HG03521 (cell line): ENCODE measurements around the gene CACNA1I.

ENCODE experiments used
- ATAC-seq: cut with Tn5 transposase; IDR thresholded peaks from one replicate; pipeline ENCODE4 v1.9.1; 2021; ENCODE audit warnings: mild to moderate bottlenecking, moderate library complexity; ENCODE audit not compliant: unreplicated experiment

CACNA1I gene

DNA sequence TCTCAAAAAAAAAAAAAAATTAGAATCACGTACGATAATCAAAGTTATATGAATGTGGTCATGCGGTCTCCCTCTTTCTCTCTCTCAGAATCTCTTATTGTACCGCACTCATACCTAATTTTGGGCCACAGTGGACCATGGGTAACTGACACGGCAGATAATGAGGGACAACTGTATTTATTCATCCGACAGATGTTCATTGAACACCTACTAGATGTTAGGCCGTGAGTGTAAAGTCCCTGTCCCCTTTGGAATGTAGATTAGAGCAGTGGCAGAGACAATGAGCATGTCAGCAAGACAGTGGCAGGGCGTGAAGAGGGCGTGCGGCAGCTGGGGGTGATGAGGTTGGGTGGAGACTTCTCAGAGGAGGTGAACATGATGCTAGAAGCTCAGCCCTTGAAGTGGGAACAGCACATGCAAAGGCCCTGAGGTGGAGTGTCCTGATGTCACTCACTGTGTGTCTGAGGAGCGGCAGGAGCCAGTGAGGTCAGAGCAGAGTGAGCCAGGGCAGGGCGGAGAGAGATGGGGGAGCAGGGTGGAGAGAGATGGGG, 25.1 kb downstream of the CACNA1I start:
- ATAC-seq: no peak

DNA sequence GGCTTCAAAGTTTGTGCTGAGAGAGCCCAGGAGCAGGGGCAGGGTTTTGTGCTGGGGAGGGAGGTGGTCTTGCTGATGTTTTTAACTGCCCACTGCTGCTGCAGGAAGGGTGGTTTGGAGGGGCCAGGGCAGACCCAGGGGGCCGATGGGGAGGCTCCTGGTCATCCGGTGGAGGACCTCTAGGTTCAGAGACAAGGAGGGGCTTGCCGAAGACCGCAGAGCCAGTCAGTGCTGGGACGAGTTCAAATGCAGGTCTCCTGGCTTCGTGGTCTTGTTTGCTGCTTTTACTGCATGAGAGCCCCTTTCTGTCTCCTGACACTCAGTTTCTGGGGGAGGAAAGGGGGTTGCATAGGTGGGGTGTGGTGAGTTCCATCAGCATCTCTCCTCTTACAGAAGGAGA, 26.0 kb downstream of the CACNA1I start:
- ATAC-seq: no peak

DNA sequence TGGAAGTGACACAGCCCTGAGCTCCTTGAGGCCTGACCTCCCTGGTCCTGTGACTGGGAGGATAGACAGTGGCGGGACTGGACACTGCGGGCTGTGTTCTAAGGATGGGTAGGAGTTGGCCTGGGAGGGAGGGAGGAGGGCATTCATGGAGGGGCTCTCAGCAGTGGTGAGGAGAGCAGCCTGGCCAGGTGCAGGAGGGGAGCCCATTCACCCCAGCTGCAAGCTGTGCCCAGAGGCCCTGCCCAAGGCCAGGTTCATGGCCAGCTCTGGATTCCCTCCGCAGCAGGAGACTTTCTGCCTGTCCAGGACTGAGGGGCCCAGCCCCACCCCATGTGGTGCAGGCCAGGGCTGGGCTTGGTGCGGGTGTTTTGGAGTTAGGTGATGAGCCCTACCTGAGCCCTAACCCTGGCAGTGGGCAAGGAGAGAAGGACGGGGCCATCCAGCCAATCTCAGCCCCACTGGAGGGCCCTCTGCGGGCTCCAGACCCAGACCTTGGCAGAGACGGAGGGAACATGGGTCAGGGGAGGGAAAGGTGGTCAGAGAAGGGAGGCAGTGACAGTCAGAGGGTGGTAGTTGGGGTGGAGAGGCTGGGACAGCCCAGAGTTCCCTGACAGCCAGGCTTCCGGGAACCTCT, 26.8 kb downstream of the CACNA1I start:
- ATAC-seq: no peak

DNA sequence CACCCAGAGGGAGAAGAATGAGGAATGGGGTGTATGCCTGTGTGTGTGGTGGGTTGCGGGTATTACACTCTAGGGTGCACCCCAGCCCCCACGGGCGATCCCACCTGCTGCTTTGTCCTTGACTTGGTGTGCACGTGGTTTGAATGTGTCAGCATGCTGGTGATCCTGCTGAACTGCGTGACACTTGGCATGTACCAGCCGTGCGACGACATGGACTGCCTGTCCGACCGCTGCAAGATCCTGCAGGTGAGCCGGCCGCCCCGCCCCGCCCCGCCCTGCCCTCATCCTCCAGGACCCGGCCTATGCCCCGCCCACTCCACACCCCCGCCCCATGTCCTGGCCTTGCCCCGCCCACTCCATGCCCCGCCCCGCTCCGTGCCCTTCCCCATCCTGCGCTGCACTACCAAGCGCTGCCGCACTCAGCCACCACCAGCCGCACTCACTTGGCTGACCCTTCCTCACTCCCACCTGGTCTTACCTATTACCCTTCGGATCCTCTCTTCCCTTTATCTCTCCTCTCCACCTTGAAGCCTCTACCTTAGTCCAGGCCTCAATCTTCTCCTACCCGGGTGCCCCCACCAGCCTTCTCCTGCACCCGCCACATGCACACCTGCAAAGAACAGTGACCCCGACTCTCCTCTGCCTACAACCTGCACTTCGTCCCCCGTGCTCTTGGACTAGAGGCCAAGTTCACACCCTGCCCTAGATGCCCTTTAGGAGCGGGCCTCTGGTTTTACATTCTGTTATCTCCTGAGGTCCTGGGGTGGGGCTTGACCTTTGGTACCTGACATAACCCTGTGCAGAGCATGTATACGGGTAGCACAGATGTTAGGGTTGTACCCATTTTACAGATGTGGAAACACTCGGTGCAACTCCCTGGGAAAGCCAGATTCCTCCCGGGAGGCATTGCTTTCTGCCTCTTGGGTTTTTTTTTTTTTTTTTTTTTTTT, 27.7 kb downstream of the CACNA1I start:
- no peak for ATAC-seq

DNA sequence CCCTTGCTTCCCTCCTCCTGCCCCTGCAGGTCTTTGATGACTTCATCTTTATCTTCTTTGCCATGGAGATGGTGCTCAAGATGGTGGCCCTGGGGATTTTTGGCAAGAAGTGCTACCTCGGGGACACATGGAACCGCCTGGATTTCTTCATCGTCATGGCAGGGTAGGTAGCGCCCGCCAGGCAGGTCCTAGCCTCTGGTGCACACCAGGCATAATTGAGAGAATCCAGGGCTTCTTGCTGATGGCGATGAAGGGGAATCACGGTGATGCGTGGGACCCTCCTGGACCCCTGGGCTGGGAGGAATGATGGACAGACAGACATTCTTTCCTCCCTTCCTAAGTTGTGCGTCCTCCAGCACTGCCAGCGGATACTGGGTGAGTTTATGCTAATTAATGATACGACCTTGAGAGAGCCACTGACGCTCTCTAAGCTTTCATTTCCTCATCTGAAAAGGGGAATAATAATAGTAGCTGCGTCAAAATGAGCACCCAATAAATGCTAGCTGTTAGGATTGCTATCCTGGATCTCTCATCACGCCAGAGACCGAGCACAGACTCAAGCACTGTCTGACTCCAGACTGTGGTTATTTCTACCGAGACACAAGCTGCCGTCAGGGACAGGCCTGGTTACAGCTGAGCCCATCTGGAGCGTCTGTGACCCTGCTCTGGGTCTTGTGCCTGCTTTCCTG, 30.1 kb downstream of the CACNA1I start:
- no peak for ATAC-seq

DNA sequence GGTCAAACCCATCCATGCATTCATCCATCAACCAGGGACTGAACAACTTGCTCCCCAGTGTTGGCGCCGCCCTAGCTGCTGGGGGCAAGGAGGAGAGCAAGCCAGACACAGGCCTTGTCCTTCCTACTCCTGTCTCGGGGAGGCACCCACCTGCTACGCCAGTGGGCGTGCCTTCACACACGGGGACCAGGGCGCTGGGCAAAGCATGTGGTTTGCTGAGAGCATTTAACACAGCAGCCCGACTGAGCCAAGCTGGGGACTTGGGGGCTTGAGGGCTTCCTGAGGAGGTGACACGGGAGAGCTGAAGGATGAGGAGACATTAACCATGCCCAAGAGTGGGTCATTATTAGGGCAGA, 30.6 kb downstream of the CACNA1I start:
- no peak for ATAC-seq

DNA sequence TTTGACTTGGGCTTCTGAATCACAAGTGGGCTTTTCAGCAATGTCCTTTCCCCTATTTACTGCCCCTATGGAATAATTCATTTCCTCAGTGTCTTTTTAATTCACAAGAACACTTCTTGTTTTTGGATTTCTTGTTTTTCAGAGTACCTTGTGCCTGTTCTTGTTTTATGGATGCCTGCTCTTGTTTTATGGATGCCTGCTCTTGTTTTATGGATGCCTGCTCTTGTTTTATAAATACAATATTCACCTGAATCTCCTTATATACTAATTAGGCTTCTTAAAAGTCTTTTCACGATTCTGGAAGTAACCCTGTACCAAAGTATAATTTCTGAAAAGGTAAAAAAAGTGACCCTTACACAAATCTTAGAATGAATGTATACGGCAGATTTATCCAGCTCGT, 32.8 kb downstream of the CACNA1I start:
- no peak for ATAC-seq

DNA sequence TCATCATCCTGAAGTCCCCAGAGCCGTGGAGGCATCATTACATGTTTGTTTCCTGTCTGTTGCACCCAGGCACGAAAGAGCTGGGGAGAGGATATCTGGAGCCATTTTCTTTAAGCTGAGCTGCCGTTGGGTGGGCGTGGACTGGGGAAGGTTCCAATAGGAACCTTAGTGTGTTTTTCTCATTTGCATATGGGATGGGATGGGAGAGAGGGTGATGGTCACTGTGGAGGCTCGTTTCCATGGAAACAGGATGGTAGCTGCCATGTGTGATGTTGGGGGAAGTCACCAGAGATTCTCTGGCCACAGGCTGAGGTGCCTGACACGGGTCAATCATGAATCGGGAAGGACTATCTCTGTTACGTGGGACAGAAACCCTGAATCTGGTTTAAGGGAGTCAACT, 39.7 kb downstream of the CACNA1I start:
- no peak for ATAC-seq

DNA sequence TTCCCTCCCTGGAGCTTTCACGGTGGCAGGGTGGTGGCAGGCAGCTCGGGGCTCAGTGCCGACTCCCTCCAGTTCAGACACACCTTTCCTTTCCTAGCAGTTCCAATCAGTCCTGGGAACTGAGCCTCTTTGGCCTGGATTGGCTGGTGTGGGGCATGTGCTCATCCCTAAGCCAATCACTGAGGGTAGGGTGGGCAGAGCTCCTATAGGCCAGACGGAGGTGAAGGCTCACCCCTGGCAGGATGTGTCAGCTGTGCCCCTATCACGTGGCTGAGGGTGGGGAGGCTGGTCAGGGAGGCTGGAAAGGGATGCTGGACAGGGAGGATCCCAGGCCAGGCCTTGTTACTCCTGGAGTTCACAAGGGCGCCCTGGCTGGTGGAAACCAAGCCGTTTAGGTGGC, 40.2 kb downstream of the CACNA1I start:
- no peak for ATAC-seq

DNA sequence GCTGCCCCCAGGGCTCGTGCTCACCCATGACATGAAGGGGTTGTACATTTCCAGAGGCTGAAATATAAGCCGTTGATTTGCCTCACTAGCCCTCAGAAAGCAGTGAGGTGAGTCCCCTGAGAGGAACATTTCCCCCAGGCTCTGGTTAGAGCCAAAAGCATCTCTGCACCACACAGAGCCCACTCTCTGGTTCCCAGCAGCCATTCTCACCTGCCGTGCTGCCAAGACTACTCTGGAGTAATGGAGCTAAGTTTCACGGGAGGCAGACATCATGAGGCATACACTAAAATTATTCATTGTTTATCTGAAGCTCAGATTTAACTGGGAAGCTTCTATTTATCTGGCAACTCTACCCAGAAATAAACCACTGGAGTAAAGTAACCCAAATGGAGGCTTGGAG, 40.8 kb downstream of the CACNA1I start:
- ATAC-seq: no peak

DNA sequence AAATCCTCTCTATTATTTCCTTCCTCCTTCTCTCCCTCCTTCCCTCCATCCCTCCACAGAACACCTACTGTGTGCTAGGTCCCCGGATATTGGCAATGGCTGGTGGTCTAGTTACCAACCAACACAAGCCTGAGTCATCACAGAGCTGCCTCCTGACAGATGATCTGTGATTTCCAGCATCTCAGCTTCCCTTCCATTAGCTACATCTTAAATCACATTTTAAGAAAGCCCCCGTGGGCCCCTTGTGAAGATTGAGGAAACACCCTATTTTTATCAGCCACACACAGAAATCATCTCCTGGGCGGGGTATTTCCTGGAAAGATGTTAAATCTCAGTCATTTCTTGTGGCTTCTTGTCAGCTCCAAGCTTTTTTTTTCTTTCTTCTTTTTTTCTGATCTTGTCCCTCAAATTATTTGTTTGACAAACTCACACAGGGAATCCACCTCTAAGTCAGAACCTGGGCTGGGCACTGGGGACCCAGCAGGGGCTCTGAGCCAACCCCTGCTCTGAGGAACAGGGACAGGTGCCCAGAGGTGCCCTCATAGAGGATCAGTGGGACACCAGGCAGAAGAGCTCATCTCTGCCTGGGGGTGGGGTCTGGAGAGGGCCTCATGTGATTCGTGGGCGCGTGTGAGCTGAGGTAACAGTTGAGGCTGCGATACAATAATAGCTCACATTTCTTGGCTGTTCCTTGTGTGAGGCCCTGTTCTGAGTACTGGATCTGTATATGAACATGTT, 42.4 kb downstream of the CACNA1I start:
- no peak for ATAC-seq

DNA sequence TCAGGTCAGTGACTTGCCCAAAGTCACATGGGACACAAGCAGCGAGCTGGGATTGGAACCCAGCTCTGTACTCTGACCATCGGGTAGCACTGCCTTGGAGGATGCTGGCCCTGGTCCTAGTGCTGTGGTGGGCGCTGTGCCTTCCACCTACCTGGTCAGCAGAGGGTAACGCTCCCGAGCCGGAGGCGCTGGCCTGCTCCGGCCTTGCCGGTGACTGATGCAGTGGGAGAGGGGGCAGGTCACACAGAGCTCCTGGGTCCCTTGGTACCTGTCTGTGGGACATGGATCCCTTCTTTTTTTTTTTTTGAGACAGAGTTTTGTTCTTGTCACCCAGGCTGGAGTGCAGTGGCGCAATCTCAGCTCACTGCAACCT, 43.0 kb downstream of the CACNA1I start:
- no peak for ATAC-seq

DNA sequence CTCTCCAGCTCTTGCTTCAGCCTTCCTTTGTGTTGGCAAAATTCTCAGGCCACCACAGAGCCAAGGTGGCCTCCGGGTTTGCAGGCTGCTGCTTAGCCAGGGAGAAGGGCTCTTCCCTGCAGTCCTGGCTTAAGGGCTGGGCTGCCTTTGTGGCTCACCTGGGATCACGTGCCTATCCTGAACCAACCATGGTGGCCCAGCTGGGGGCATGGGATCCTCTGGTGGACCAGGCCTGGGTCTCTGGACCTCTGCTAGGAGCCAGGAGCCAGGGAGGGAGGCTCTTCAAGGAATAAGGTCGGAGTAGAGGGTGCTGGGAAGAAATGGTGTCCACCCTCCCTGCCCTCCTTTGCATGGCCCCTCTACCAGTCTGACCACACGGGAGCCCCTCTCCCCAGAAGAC, 43.9 kb downstream of the CACNA1I start:
- ATAC-seq: no peak

DNA sequence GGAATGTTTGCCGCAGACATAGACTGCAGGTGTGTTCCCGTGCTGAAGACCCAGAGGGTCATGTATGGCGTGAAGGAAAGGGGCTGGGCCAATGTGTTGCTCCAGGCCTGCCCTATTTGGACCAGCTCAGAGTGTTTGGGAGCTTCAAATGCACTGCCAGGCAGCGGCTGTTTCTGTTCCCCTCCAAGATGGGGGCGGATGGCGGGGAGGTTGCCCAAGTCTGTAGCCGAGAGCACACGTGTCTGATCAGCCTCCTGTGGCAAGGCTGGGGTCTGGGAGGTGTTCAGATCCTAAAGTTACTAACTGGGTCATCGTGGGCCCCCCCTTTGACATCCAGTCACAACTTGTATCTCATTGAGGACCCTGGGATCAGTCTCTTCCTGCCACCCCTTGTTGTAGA, 45.5 kb downstream of the CACNA1I start:
- ATAC-seq: no peak

DNA sequence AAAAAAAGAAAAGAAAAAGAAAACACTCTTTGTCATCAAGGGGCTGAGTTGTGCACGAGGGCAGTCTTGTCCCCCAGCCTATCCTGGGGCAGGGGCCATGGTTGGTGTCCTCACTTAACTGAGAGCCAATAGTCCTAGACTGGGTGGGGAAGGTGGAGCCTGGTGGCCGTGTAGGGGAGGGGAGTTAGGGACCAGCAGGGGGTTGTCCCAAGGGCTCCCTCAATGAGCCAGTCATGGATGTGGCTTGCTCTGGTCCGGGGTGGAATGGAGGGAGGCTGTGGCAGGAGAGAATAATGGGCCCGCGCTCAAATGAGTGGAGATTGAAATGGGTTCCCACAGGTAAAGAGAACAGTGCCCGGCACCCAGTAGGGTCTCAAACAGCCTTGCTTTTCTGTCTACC, 46.2 kb downstream of the CACNA1I start:
- ATAC-seq: no peak

DNA sequence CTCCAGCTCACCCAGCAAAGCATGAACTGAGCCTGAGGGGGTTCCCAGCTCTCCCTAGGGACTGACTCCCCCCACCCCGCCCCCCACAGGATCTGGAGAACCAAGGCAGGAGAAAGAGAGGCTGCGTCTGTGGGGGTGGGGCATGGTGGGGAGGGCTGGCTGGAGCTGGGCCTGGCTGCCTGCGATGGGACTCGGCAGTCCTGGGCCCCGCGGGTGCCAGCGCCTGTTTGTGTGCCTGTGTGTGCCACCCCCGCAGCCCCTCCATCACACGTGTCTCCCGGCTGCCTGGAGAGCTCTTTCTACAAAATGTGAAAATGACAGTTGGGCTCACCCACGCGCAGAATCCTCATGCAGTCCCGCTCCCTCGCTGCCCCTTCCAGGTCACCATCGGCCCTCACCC, 46.8 kb downstream of the CACNA1I start:
- no peak for ATAC-seq

DNA sequence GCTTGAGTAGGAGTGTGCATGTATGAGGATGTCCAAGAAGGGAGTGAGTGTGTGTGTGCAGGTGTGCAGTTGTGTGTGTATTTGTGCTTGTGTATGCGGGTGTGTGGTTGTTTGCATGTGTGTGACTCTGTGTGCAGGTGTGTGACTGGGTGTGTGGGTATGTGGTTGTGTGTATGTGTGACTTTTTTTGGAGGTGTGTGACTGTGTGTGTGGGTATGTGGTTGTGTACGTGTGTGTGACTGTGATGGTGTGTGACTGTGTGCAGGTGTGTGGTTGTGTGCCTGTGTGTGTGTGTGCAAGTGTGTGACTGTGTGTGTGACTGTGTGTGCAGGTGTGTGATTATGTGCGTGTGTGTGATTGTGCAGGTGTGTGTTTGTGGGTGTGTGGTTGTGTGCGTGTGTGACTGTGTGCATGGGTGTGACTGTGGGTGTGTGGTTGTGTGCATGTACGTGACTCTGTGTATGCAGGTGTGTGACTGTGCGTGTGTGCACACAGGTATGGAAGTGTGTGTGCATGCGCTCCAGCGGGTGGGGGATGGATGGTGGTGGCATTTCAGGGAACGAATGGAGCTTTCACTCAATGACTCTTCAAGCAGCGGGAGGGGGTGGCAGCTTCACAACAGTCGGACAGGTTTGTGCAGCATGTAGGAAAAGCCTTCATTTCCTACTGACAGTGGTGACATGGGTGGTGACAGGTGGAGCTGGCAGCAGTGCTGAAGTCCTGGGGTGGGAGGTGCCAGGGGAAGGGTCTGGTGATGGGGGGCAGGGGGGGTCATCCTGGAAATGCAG, 47.6 kb downstream of the CACNA1I start:
- no peak for ATAC-seq

DNA sequence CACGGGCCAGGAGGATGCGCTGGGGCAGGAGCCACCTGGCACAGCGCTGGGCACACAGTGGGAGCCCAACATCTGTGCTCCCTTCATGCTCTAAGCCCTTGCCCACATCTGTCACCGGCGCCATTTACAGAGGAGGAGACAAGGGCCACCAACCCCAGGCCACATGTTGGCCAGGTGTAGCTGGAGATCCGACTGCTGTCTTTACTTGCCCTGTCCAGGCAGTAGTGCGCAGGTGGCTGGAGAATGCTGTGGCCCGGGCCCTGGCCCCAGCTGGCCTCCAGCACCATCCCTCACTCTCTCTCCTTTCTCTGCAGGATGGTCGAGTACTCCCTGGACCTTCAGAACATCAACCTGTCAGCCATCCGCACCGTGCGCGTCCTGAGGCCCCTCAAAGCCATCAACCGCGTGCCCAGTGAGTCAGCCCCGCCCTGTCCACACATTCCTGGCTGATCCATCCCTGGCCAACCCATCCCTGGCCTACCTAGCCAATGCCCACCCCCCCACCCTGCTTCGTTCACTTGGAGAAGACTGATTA, 48.5 kb downstream of the CACNA1I start:
- no peak for ATAC-seq

DNA sequence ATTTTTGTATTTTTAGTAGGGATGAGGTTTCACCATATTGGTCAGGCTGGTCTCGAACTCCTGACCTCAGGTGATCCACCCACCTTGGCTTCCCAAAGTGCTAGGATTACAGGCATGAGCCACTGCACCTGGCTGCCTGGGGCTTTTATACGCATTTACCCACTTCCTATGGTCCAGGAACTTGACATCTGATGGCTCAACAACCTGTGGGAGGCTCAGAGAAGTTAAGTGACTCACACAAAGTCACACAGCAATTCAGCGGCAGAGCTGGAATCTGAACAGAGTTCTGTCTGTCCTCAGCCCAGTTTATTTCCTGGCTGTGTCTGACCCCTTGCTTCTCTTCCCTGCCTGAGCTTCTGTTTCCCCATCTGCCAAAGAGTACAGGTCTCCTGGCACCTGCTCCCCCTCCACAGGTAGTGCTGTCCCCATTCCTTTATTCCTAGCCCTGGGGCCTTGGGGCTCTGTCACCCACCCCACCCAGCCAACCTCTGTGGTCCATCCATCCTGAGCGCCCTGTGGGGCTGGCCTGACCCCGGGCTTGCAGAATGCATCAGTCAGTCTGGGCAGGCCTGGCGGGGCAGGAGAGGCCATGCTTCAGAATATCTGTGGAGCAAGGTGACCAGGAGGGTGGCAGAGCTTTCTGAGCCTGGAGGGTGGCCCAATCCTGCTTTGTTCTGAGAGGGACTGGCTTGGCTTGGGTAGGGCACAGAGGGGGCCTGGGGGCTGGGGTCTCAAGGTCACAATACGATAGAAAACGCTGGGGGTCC, 50.6 kb downstream of the CACNA1I start:
- no peak for ATAC-seq
